DOHH2 (cell line): ENCODE data around the gene RAB27B.

Experiments used
- H3F3A ChIP-seq: fragments of 200-600 bp; sonication (generic), shearing (Covaris generic); 2 replicates; pipeline ENCODE4 v1.6.0; 2016; ENCODE audit warnings: antibody characterized with exemption, mild to moderate bottlenecking; ENCODE audit not compliant: control insufficient read depth, insufficient read depth
- H3K27ac ChIP-seq: fragments of 200-600 bp; sonication (generic); 2 replicates; pipeline ENCODE4 v1.5.1; 2014; ENCODE audit warnings: low read depth, mild to moderate bottlenecking, low read length, moderate library complexity
- H3K27me3 ChIP-seq: fragments of 200-600 bp; sonication (generic); 2 replicates; pipeline ENCODE4 v1.6.1; 2014; ENCODE audit warnings: mild to moderate bottlenecking, low read length, mixed read lengths; ENCODE audit not compliant: control insufficient read depth
- H3K36me3 ChIP-seq: fragments of 200-600 bp; sonication (generic); 2 replicates; pipeline ENCODE4 v1.6.1; 2014; ENCODE audit warnings: mild to moderate bottlenecking, low read length, moderate library complexity, mixed read lengths; ENCODE audit not compliant: control insufficient read depth
- H3K4me1 ChIP-seq: fragments of 200-600 bp; sonication (generic); 2 replicates; pipeline ENCODE4 v1.6.1; 2014; ENCODE audit warnings: mild to moderate bottlenecking, low read length, mixed read lengths; ENCODE audit not compliant: control insufficient read depth
- H3K4me2 ChIP-seq: fragments of 200-600 bp; sonication (generic); 2 replicates; pipeline ENCODE4 v1.6.0; 2014; ENCODE audit warnings: mild to moderate bottlenecking, low read length, moderate library complexity
- H3K4me3 ChIP-seq: fragments of 200-600 bp; sonication (generic); 2 replicates; pipeline ENCODE4 v1.5.1; 2014; ENCODE audit warnings: mild to moderate bottlenecking, low read length, mixed read lengths
- H3K79me2 ChIP-seq: fragments of 200-600 bp; sonication (generic); 2 replicates; pipeline ENCODE4 v1.6.1; 2014; ENCODE audit warnings: mild to moderate bottlenecking, low read length, mixed read lengths; ENCODE audit not compliant: control insufficient read depth
- H3K9me2 ChIP-seq: fragments of 200-600 bp; sonication (generic); replicated peaks from 2 replicates; pipeline ENCODE4 v1.6.1; 2014; ENCODE audit warnings: mild to moderate bottlenecking, low read length, mixed read lengths; ENCODE audit not compliant: control insufficient read depth
- H3K9me3 ChIP-seq: fragments of 200-600 bp; sonication (generic); 2 replicates; pipeline ENCODE4 v1.6.1; 2014; ENCODE audit warnings: antibody characterized with exemption, low read length, mixed read lengths; ENCODE audit not compliant: control insufficient read depth, insufficient read depth
- H4K20me1 ChIP-seq: fragments of 200-600 bp; sonication (generic); 2 replicates; pipeline ENCODE4 v1.6.0; 2014; ENCODE audit warnings: low read depth, mild to moderate bottlenecking, antibody characterized with exemption, low read length, moderate library complexity; ENCODE audit not compliant: control insufficient read depth, insufficient read depth
- EZH2phosphoT487 ChIP-seq: fragments of 200-600 bp; sonication (generic); IDR thresholded peaks from 2 replicates; pipeline ENCODE4 v1.6.1; 2017; ENCODE audit warnings: borderline replicate concordance, mild to moderate bottlenecking, antibody characterized with exemption, low read length, moderate library complexity, mixed read lengths
- TF ChIP-seq, protein P1 (sequence below): fragments of 200-600 bp; sonication (generic); IDR thresholded peaks from one replicate; pipeline ENCODE4 v1.5.1; 2014; ENCODE audit warnings: antibody characterized with exemption, mild to moderate bottlenecking, low read depth, low read length; ENCODE audit not compliant: poor library complexity, severe bottlenecking

The RAB27B gene

DNA sequence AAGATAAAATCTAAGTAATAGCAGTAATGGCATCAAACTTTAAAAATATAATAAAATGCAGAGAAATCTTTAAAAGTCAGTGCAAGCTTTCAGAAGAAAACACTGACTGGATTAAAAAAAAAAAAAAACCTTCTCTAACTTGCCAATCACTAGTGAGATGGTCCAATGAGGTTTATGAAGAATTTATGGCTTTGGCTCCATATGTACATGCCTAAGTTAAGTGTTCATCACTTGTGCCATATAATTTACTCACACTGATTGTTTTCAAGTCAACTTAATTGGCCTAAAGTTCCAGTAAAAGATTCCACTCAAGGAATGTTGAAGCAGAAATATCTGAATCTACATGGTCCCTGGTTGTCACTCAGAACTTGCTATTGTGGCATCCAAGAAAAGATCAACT lies 40.7 kb upstream of the RAB27B start:
- Histone ChIP-seq H3K27ac (no peak overlapping the region), H3K4me1 (no peaks in the 10 kb centered on the region), H4K20me1 (no peaks in the 10 kb centered on the region), H3K9me3 (no peaks in the 10 kb centered on the region), H3K4me3 (no peak overlapping the region), H3K79me2 (no peaks in the 10 kb centered on the region), H3K9me2 (no peaks in the 10 kb centered on the region), H3K4me2 (no peak overlapping the region), H3K36me3 (no peaks in the 10 kb centered on the region), H3F3A (no peaks in the 10 kb centered on the region), H3K27me3 (no peaks in the 10 kb centered on the region)
- no peak for TF ChIP-seq EZH2phosphoT487
- TF ChIP-seq, protein P1, sequence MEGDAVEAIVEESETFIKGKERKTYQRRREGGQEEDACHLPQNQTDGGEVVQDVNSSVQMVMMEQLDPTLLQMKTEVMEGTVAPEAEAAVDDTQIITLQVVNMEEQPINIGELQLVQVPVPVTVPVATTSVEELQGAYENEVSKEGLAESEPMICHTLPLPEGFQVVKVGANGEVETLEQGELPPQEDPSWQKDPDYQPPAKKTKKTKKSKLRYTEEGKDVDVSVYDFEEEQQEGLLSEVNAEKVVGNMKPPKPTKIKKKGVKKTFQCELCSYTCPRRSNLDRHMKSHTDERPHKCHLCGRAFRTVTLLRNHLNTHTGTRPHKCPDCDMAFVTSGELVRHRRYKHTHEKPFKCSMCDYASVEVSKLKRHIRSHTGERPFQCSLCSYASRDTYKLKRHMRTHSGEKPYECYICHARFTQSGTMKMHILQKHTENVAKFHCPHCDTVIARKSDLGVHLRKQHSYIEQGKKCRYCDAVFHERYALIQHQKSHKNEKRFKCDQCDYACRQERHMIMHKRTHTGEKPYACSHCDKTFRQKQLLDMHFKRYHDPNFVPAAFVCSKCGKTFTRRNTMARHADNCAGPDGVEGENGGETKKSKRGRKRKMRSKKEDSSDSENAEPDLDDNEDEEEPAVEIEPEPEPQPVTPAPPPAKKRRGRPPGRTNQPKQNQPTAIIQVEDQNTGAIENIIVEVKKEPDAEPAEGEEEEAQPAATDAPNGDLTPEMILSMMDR: no peak

DNA sequence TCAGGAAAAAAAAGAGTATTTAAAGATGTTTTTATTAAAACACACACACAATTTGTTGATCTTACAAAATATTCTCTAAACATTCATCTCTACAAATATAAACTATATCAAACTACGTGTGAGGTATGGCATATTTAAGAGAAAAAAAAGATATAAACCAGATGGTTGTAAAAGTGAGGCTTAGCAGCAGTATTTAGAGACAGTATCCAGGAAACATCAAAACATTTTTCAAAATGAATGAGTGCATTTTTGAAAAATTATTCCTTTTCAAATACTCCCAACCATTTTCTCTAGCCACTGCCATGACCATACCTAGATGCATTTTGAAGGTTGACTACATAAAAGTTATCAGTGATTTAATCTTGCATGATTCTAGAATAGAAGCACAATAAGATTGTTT lies 38.2 kb upstream of the RAB27B start:
- no peaks in the 10 kb centered on the region for H3F3A ChIP-seq
- H3K4me1 ChIP-seq: no peaks in the 10 kb centered on the region
- no peaks in the 10 kb centered on the region for H3K9me2 ChIP-seq
- H3K27ac ChIP-seq: no peak overlapping the region
- TF ChIP-seq, protein P1: no peak
- no peak for TF ChIP-seq EZH2phosphoT487
- H3K9me3 ChIP-seq: no peaks in the 10 kb centered on the region
- no peaks in the 10 kb centered on the region for H3K36me3 ChIP-seq
- no peak overlapping the region for H3K4me3 ChIP-seq
- H3K79me2 ChIP-seq: no peaks in the 10 kb centered on the region
- no peaks in the 10 kb centered on the region for H4K20me1 ChIP-seq
- H3K4me2 ChIP-seq: no peak overlapping the region
- H3K27me3 ChIP-seq: no peaks in the 10 kb centered on the region

DNA sequence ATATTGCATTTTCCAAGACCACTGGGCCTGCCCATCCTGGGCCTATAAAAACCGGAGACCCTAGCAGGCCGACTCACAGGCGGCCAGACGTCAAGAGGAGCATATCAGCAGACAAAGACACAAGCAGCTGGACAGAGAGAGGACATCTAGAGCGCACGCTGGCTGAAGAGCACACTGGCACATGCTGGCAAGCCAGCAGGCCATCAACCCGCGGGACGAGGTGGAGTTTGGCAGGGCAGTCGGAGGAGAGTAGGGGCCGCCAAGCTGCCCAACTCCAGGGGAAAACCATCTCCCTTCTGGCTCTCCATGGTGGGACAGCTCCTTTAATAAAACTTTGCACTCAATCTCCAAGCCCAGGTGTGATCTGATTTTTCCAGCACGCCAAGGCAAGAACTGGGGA lies 36.6 kb upstream of the RAB27B start:
- Histone ChIP-seq H3K36me3 (no peaks in the 10 kb centered on the region), H3K79me2 (no peaks in the 10 kb centered on the region), H3F3A (no peaks in the 10 kb centered on the region), H3K4me3 (no peak overlapping the region), H3K4me1 (no peaks in the 10 kb centered on the region), H3K9me2 (no peaks in the 10 kb centered on the region), H4K20me1 (no peaks in the 10 kb centered on the region), H3K4me2 (no peak overlapping the region), H3K9me3 (no peaks in the 10 kb centered on the region), H3K27ac (no peak overlapping the region), H3K27me3 (no peaks in the 10 kb centered on the region)
- TF ChIP-seq, protein P1: no peak
- no peak for TF ChIP-seq EZH2phosphoT487

- Histone ChIP-seq H3K4me2 (no peak overlapping the region), H3K4me3 (no peak overlapping the region), H3K9me3 (no peaks in the 10 kb centered on the region), H4K20me1 (no peaks in the 10 kb centered on the region), H3K27ac (no peak overlapping the region), H3K79me2 (no peaks in the 10 kb centered on the region), H3K36me3 (no peaks in the 10 kb centered on the region), H3F3A (no peaks in the 10 kb centered on the region), H3K27me3 (no peaks in the 10 kb centered on the region), H3K4me1 (no peaks in the 10 kb centered on the region), H3K9me2 (no peaks in the 10 kb centered on the region)
- TF ChIP-seq, protein P1: no peak
- TF ChIP-seq EZH2phosphoT487: no peak
Measured at GRCh38 chr18:54792079-54792478, 36.2 kb upstream of the RAB27B start.
